ENCODE results near the gene CUBN.

- TF ChIP-seq CTCF (IDR thresholded peaks at IDR 0.05) = no peak
- no peak for TF ChIP-seq EMX1 (CRISPR knock-in tag; IDR thresholded peaks at IDR 0.05)
- no peak for TF ChIP-seq ZNF416 (CRISPR knock-in tag; IDR thresholded peaks at IDR 0.05)
Observed at GRCh38 chr10:17088118-17088806, 41.3 kb downstream of the CUBN start.

Data from WTC11 (cell line).